A673 (cell line): ENCODE results near the gene BICC1. TPM values are rescaled to one million over a fixed set of nuclear protein-coding genes. Genes with fewer than 3 reads are reported as not detected.

ENCODE experiments used
- BruUV-seq: library from RNA; stranded (reverse); fragments of 400-500 nt; replicated peaks from 2 replicates; lab custom pipeline; 2021; lab: Mats Ljungman, UMichigan
- CTCF ChIA-PET: fragments of 300-600 bp; sonication (Branson Sonifier 250); formaldehyde crosslinking; loops from one replicate; lab custom pipeline; 2022; ENCODE audit warnings: antibody characterized with exemption; lab: Charles Lee
- POLR2A ChIA-PET: fragments of 300-600 bp; sonication (Branson Sonifier 250); formaldehyde crosslinking; loops from one replicate; lab custom pipeline; 2022; ENCODE audit warnings: antibody characterized with exemption; ENCODE audit not compliant: low non-redundant PET; lab: Charles Lee
- DNase-seq: peaks from one replicate; pipeline ENCODE4 v3.0.0-alpha.2; 2015; ENCODE audit warnings: low spot score
- H3K27ac ChIP-seq: fragments of 200-600 bp; sonication (generic); 2 replicates; pipeline ENCODE4 v1.5.1; 2016; ENCODE audit warnings: mixed run types, low read depth, mild to moderate bottlenecking, mixed read lengths, antibody characterized with exemption, low read length; ENCODE audit not compliant: poor library complexity, severe bottlenecking
- H3K27me3 ChIP-seq: fragments of 200-600 bp; sonication (generic); replicated peaks from 2 replicates; pipeline ENCODE4 v1.6.1; 2017; ENCODE audit warnings: mixed run types, low read depth, mild to moderate bottlenecking, mixed read lengths, antibody characterized with exemption, low read length; ENCODE audit not compliant: insufficient read depth, poor library complexity
- H3K36me3 ChIP-seq: fragments of 200-600 bp; sonication (generic); 2 replicates; pipeline ENCODE4 v1.6.1; 2016; ENCODE audit warnings: mixed run types, mild to moderate bottlenecking, mixed read lengths, antibody characterized with exemption, low read length; ENCODE audit not compliant: insufficient read depth, poor library complexity, severe bottlenecking
- H3K4me1 ChIP-seq: fragments of 200-600 bp; sonication (generic); 2 replicates; pipeline ENCODE4 v1.6.1; 2017; ENCODE audit warnings: mixed run types, mild to moderate bottlenecking, mixed read lengths, antibody characterized with exemption, low read length; ENCODE audit not compliant: insufficient read depth, poor library complexity, severe bottlenecking
- H3K4me3 ChIP-seq: fragments of 200-600 bp; sonication (generic); 2 replicates; pipeline ENCODE4 v1.5.1; 2016; ENCODE audit warnings: low read depth, mixed run types, mild to moderate bottlenecking, mixed read lengths, low read length; ENCODE audit not compliant: poor library complexity, severe bottlenecking
- H3K9me3 ChIP-seq: fragments of 200-600 bp; sonication (generic); 2 replicates; pipeline ENCODE4 v1.6.1; 2016; ENCODE audit warnings: mixed run types, low read depth, mild to moderate bottlenecking, mixed read lengths, antibody characterized with exemption, low read length; ENCODE audit not compliant: poor library complexity, severe bottlenecking
- EZH2 ChIP-seq: fragments of 200-600 bp; sonication (generic); IDR thresholded peaks from 2 replicates; pipeline ENCODE4 v1.6.1; 2017; ENCODE audit warnings: borderline replicate concordance, low read depth, mild to moderate bottlenecking, mixed read lengths, antibody characterized with exemption, low read length; ENCODE audit not compliant: poor library complexity, severe bottlenecking
- intact Hi-C: fragments of 100-400 bp; cut with micrococcal nuclease; formaldehyde crosslinking; loops from one replicate; pipeline ENCODE4 v1.10.0; 2022; ENCODE audit not compliant: unreplicated experiment
- total RNA-seq: library from RNA; stranded (reverse); gene quantifications from 2 replicates; pipeline ENCODE4 v1.2.3, GENCODE V29; 2021
- TF ChIP-seq, protein P1 (sequence below): fragments of 300-800, 200-600 bp; sonication (generic); conservative IDR thresholded peaks from 2 replicates; pipeline ENCODE4 v1.5.1; 2017; ENCODE audit warnings: low read depth, mild to moderate bottlenecking, antibody characterized with exemption, low read length, moderate library complexity, mixed read lengths

BICC1 gene
- total RNA-seq, 1 experiment from 2014 or later, result 1.6 TPM

GRCh38 chr10:58675321-58675720, 162.6 kb downstream of the BICC1 start:
- POLR2A ChIA-PET, result no interaction called here
- no TSS peak for BruUV-seq
- no peak for DNase-seq
- TF ChIP-seq, protein P1, sequence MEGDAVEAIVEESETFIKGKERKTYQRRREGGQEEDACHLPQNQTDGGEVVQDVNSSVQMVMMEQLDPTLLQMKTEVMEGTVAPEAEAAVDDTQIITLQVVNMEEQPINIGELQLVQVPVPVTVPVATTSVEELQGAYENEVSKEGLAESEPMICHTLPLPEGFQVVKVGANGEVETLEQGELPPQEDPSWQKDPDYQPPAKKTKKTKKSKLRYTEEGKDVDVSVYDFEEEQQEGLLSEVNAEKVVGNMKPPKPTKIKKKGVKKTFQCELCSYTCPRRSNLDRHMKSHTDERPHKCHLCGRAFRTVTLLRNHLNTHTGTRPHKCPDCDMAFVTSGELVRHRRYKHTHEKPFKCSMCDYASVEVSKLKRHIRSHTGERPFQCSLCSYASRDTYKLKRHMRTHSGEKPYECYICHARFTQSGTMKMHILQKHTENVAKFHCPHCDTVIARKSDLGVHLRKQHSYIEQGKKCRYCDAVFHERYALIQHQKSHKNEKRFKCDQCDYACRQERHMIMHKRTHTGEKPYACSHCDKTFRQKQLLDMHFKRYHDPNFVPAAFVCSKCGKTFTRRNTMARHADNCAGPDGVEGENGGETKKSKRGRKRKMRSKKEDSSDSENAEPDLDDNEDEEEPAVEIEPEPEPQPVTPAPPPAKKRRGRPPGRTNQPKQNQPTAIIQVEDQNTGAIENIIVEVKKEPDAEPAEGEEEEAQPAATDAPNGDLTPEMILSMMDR, result no peak
- no peak for TF ChIP-seq EZH2
- H3K27me3 ChIP-seq, result no peaks in the 10 kb centered on the region
- H3K4me3 ChIP-seq, result no peak overlapping the region
- H3K4me1 ChIP-seq, result no peaks in the 10 kb centered on the region
- H3K36me3 ChIP-seq, result no peaks in the 10 kb centered on the region
- no peak overlapping the region for H3K27ac ChIP-seq
- intact Hi-C loops, result no loop called here
- H3K9me3 ChIP-seq, result no peaks in the 10 kb centered on the region
- CTCF ChIA-PET, result no interaction called here

DNA sequence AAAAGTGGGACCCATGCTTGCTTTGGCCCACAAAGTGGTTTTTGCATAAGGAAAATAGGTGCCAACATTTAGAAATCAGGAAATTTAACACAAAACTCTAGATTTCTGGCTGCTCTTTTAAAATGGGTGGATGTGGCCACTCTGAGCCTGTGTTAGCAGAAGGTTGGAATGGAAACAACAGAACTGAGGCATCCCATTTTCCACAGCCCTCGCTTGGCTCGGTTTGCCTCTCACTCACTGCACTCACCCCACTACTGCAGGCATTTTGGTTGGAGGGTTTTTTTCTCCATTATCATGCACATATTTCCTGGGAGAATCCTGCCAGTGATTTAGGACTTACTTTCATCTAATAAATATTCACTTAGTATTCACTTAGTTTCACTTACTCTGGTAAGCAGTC, 178.9 kb downstream of the BICC1 start:
- no peaks in the 10 kb centered on the region for H3K4me1 ChIP-seq
- H3K27me3 ChIP-seq, result no peaks in the 10 kb centered on the region
- no peak for DNase-seq
- no peak overlapping the region for H3K4me3 ChIP-seq
- POLR2A ChIA-PET, result no interaction called here
- H3K36me3 ChIP-seq, result no peaks in the 10 kb centered on the region
- BruUV-seq, result no TSS peak
- no peaks in the 10 kb centered on the region for H3K9me3 ChIP-seq
- intact Hi-C loops, result no loop called here
- TF ChIP-seq, protein P1, result no peak
- no peak for TF ChIP-seq EZH2
- no peak overlapping the region for H3K27ac ChIP-seq
- CTCF ChIA-PET, result no interaction called here

DNA sequence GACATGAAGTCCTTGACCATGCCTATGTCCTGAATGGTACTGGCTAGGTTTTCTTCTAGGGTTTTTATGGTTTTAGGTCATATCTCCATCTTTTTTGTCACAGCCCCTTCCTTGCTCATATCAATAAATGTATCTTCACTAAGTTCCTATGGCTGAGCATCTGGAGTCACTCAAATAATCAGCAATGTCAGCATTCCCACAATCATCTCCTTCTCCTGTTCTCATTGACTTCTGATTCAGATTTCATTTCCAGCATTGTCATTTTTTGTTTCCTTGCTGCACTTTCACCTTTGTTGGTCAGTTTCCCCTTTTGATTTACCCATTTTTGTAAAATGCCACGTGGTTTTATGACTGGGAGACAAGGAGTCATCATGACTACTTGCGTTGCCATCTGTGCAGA, 181.2 kb downstream of the BICC1 start:
- TF ChIP-seq EZH2, result no peak
- TF ChIP-seq, protein P1, result no peak
- intact Hi-C loops, result no loop called here
- DNase-seq, result no peak
- no peaks in the 10 kb centered on the region for H3K9me3 ChIP-seq
- ChIA-PET POLR2A (no interaction called here), CTCF (no interaction called here)
- BruUV-seq, result no TSS peak
- H3K4me1 ChIP-seq, result no peaks in the 10 kb centered on the region
- no peaks in the 10 kb centered on the region for H3K36me3 ChIP-seq
- no peak overlapping the region for H3K4me3 ChIP-seq
- H3K27ac ChIP-seq, result no peak overlapping the region
- H3K27me3 ChIP-seq, result no peaks in the 10 kb centered on the region
